Measurements from ENCODE around the gene FAM171A1.

Gene FAM171A1

DNA sequence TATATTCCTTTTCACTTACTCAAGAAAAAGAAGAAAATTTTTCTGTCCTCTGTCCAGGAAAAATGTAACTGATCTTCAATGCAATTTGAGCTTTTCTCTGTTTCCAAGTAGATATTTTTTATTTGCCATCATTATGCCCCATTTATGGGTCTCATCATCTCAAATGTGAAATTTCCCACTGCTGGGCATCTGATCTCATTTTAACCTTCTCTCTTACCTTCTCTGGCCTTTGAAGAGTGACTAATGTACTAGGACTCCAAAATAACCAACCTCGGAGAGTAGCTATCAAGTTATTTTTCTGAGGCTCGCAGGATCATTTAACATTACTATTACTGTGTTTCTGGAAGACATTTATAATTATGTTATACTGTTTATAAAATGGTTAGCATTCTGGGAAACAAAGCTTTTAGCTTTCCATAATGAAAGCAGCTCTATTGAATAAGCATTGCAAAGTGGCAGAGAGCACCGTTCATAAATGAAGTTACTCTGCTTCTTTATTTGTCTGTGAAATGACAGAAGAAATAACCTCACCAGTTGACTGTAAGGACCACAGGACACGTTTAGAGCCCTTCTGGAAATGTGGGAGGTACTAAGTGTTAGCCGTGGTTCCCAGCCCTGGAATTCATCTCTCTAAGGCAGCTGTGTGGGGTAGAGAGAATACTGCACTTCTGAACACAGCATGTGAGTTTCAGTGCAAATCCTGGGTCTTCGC lies 169.3 kb downstream of the FAM171A1 start:
- Histone ChIP-seq H3K4me2 (ENCODE audit: low read length) (no peak overlapping the region), H3K9me3 (ENCODE audit: low read length) (no peaks in the 10 kb centered on the region), H3K27ac (ENCODE audit: low read depth, low read length, poor library complexity, severe bottlenecking) (no peak overlapping the region), H4K20me1 (ENCODE audit: insufficient read depth, low read length) (no peaks in the 10 kb centered on the region), H3K4me3 (ENCODE audit: low read depth, low read length, poor library complexity, severe bottlenecking) (no peak overlapping the region), H3K9ac (ENCODE audit: low read length) (no peak overlapping the region), H3K27me3 (ENCODE audit: insufficient read depth, low read length) (no peaks in the 10 kb centered on the region), H3K4me1 (ENCODE audit: insufficient read depth, low read length, severe bottlenecking) (no peaks in the 10 kb centered on the region), H3K36me3 (ENCODE audit: insufficient read depth, low read length) (no peaks in the 10 kb centered on the region), H3K9me2 (ENCODE audit: low read depth, low read length) (no peaks in the 10 kb centered on the region), H3F3A (ENCODE audit: insufficient read depth, low read length) (no peaks in the 10 kb centered on the region), H3K79me2 (ENCODE audit: insufficient read depth, low read length) (no peaks in the 10 kb centered on the region), H2AFZ (ENCODE audit: low read length) (no peak overlapping the region)
- no peak for TF ChIP-seq EZH2 (IDR thresholded peaks at IDR 0.05; ENCODE audit: borderline replicate concordance, low read length)
- TF ChIP-seq, protein P1, sequence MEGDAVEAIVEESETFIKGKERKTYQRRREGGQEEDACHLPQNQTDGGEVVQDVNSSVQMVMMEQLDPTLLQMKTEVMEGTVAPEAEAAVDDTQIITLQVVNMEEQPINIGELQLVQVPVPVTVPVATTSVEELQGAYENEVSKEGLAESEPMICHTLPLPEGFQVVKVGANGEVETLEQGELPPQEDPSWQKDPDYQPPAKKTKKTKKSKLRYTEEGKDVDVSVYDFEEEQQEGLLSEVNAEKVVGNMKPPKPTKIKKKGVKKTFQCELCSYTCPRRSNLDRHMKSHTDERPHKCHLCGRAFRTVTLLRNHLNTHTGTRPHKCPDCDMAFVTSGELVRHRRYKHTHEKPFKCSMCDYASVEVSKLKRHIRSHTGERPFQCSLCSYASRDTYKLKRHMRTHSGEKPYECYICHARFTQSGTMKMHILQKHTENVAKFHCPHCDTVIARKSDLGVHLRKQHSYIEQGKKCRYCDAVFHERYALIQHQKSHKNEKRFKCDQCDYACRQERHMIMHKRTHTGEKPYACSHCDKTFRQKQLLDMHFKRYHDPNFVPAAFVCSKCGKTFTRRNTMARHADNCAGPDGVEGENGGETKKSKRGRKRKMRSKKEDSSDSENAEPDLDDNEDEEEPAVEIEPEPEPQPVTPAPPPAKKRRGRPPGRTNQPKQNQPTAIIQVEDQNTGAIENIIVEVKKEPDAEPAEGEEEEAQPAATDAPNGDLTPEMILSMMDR (IDR thresholded peaks at IDR 0.05; ENCODE audit: low read length): no peak

DNA sequence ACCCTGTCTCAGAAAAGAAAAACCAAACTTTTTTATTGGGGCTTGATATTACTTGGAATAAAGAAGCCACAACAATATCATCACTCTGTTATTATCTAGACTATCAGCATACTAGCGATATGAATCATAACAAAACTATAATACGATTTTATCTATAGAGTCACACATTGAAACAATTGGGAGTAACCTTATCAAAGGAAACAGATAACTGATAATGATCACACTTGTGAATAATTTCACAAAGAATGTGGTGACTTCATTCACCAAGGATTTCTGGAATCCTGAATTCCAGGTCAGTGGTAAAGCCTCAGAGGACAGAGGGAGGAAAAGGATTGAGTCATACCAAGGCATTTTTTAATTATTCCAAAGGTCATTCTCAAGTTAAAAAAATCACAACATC lies 170.5 kb downstream of the FAM171A1 start:
- Histone ChIP-seq H3K4me3 (ENCODE audit: low read depth, low read length, poor library complexity, severe bottlenecking) (no peak overlapping the region), H3K27ac (ENCODE audit: low read depth, low read length, poor library complexity, severe bottlenecking) (no peak overlapping the region), H3K9me2 (ENCODE audit: low read depth, low read length) (no peaks in the 10 kb centered on the region), H2AFZ (ENCODE audit: low read length) (no peak overlapping the region), H3K9ac (ENCODE audit: low read length) (no peak overlapping the region), H3K9me3 (ENCODE audit: low read length) (no peaks in the 10 kb centered on the region), H3K4me1 (ENCODE audit: insufficient read depth, low read length, severe bottlenecking) (no peaks in the 10 kb centered on the region), H3K79me2 (ENCODE audit: insufficient read depth, low read length) (no peaks in the 10 kb centered on the region), H3K4me2 (ENCODE audit: low read length) (no peak overlapping the region), H3F3A (ENCODE audit: insufficient read depth, low read length) (no peaks in the 10 kb centered on the region), H3K36me3 (ENCODE audit: insufficient read depth, low read length) (no peaks in the 10 kb centered on the region), H4K20me1 (ENCODE audit: insufficient read depth, low read length) (no peaks in the 10 kb centered on the region), H3K27me3 (ENCODE audit: insufficient read depth, low read length) (no peaks in the 10 kb centered on the region)
- TF ChIP-seq, protein P1 (IDR thresholded peaks at IDR 0.05; ENCODE audit: low read length): no peak
- no peak for TF ChIP-seq EZH2 (IDR thresholded peaks at IDR 0.05; ENCODE audit: borderline replicate concordance, low read length)

DNA sequence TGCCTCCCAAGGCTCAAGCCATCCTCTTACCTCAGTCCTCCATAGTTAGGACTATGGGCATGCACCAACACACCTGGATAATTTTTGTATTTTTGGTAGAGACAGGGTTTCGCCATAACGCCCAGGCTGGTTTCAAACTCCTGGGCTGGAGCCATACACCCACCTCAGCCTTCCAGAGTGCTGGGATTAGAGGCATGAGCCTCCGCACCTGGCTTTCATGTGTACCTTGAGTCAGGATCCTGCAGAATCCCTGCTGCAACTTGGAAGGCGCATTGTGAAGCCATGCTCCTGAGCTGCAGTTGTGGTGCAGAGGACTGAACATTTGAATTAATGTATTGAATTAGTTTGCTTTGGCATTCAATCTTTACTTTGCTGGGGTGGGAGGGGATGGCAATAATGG lies 173.2 kb downstream of the FAM171A1 start:
- H3K79me2 ChIP-seq (ENCODE audit: insufficient read depth, low read length): no peaks in the 10 kb centered on the region
- H3K36me3 ChIP-seq (ENCODE audit: insufficient read depth, low read length): no peaks in the 10 kb centered on the region
- H3K27ac ChIP-seq (ENCODE audit: low read depth, low read length, poor library complexity, severe bottlenecking): no peak overlapping the region
- TF ChIP-seq, protein P1 (IDR thresholded peaks at IDR 0.05; ENCODE audit: low read length): no peak
- no peak for TF ChIP-seq EZH2 (IDR thresholded peaks at IDR 0.05; ENCODE audit: borderline replicate concordance, low read length)
- H3K9me2 ChIP-seq (ENCODE audit: low read depth, low read length): no peaks in the 10 kb centered on the region
- no peaks in the 10 kb centered on the region for H3K27me3 ChIP-seq (ENCODE audit: insufficient read depth, low read length)
- H3K4me3 ChIP-seq (ENCODE audit: low read depth, low read length, poor library complexity, severe bottlenecking): no peak overlapping the region
- H3K9ac ChIP-seq (ENCODE audit: low read length): no peak overlapping the region
- H2AFZ ChIP-seq (ENCODE audit: low read length): no peak overlapping the region
- H3F3A ChIP-seq (ENCODE audit: insufficient read depth, low read length): no peaks in the 10 kb centered on the region
- no peaks in the 10 kb centered on the region for H4K20me1 ChIP-seq (ENCODE audit: insufficient read depth, low read length)
- no peak overlapping the region for H3K4me2 ChIP-seq (ENCODE audit: low read length)
- H3K4me1 ChIP-seq (ENCODE audit: insufficient read depth, low read length, severe bottlenecking): no peaks in the 10 kb centered on the region
- no peaks in the 10 kb centered on the region for H3K9me3 ChIP-seq (ENCODE audit: low read length)

Measured in OCI-LY1 (cell line).